OCI-LY7 (cell line): ENCODE data around the gene MARCO. TPM values are rescaled to one million over a fixed set of nuclear protein-coding genes. Genes with fewer than 3 reads are reported as not detected.

Experiments used
- BruUV-seq: library from RNA; stranded (reverse); fragments of 400-500 nt; replicated peaks from 2 replicates; lab custom pipeline; 2021; lab: Mats Ljungman, UMichigan
- CTCF ChIA-PET: fragments of 300-600 bp; sonication (Branson Sonifier 250); formaldehyde crosslinking; loops from one replicate; lab custom pipeline; 2022; ENCODE audit warnings: antibody characterized with exemption; ENCODE audit not compliant: unreplicated experiment; lab: Charles Lee
- POLR2A ChIA-PET: fragments of 300-600 bp; sonication (Branson Sonifier 250); formaldehyde crosslinking; loops from one replicate; lab custom pipeline; 2022; ENCODE audit warnings: antibody characterized with exemption; lab: Charles Lee
- DNase-seq: peaks from one replicate; pipeline ENCODE4 v3.0.0-alpha.2; 2015; ENCODE audit warnings: low spot score
- H2AFZ ChIP-seq: fragments of 200-600 bp; sonication (generic), shearing (Covaris generic); 2 replicates; pipeline ENCODE4 v1.6.1; 2014; ENCODE audit warnings: mild to moderate bottlenecking, antibody characterized with exemption, low read length, moderate library complexity
- H3K27ac ChIP-seq: fragments of 200-600 bp; sonication (generic); 2 replicates; pipeline ENCODE4 v1.5.1; 2014; ENCODE audit warnings: mixed run types, low read depth, mild to moderate bottlenecking, moderate library complexity, low read length, inconsistent platforms; ENCODE audit not compliant: poor library complexity, severe bottlenecking
- H3K36me3 ChIP-seq: fragments of 200-600 bp; sonication (generic); 2 replicates; pipeline ENCODE4 v1.6.1; 2014; ENCODE audit warnings: mild to moderate bottlenecking, antibody characterized with exemption, low read length, moderate library complexity, mixed read lengths; ENCODE audit not compliant: insufficient read depth
- H3K4me1 ChIP-seq: fragments of 200-600 bp; sonication (generic); 2 replicates; pipeline ENCODE4 v1.5.1; 2014; ENCODE audit warnings: mild to moderate bottlenecking, low read length; ENCODE audit not compliant: insufficient read depth, poor library complexity, severe bottlenecking
- H3K4me2 ChIP-seq: fragments of 200-600 bp; sonication (generic); 2 replicates; pipeline ENCODE4 v1.6.1; 2014; ENCODE audit warnings: mild to moderate bottlenecking, low read length
- H3K4me3 ChIP-seq: fragments of 200-600 bp; sonication (generic); 2 replicates; pipeline ENCODE4 v1.5.1; 2014; ENCODE audit warnings: mild to moderate bottlenecking, low read depth, low read length; ENCODE audit not compliant: poor library complexity, severe bottlenecking
- H3K79me2 ChIP-seq: fragments of 200-600 bp; sonication (generic); 2 replicates; pipeline ENCODE4 v1.6.1; 2016; ENCODE audit warnings: low read depth, mild to moderate bottlenecking, low read length, moderate library complexity, mixed read lengths; ENCODE audit not compliant: insufficient read depth
- H3K9me2 ChIP-seq: fragments of 200-600 bp; sonication (generic); 2 replicates; pipeline ENCODE4 v1.6.1; 2016; ENCODE audit warnings: mild to moderate bottlenecking, low read length, mixed read lengths; ENCODE audit not compliant: insufficient read depth
- H3K9me3 ChIP-seq: fragments of 200-600 bp; sonication (generic); 2 replicates; pipeline ENCODE4 v1.6.1; 2014; ENCODE audit warnings: mild to moderate bottlenecking, mixed run types, low read length, mixed read lengths
- H4K20me1 ChIP-seq: fragments of 200-600 bp; sonication (generic); 2 replicates; pipeline ENCODE4 v1.6.1; 2014; ENCODE audit warnings: mild to moderate bottlenecking, antibody characterized with exemption, low read length, moderate library complexity, mixed read lengths; ENCODE audit not compliant: insufficient read depth
- EZH2phosphoT487 ChIP-seq: fragments of 200-600 bp; sonication (generic); IDR thresholded peaks from 2 replicates; pipeline ENCODE4 v1.6.1; 2018; ENCODE audit warnings: low read depth, borderline replicate concordance, mild to moderate bottlenecking, mixed run types, antibody characterized with exemption, low read length, moderate library complexity, mixed read lengths
- intact Hi-C: fragments of 100-400 bp; cut with micrococcal nuclease; formaldehyde crosslinking; loops from one replicate; pipeline ENCODE4 v1.10.0; 2022; ENCODE audit not compliant: unreplicated experiment
- total RNA-seq, 2 experiments: library from RNA; depleted of rRNA in 1 of 2; stranded (reverse); fragments of >200 nt in 1 of 2; shearing (Covaris generic) in 1 of 2; gene quantifications; 2 replicates each; pipeline ENCODE4 v1.2.3, GENCODE V29; 2014 to 2022

MARCO gene
- total RNA-seq, 2 experiments from 2014 or later = not detected

DNA sequence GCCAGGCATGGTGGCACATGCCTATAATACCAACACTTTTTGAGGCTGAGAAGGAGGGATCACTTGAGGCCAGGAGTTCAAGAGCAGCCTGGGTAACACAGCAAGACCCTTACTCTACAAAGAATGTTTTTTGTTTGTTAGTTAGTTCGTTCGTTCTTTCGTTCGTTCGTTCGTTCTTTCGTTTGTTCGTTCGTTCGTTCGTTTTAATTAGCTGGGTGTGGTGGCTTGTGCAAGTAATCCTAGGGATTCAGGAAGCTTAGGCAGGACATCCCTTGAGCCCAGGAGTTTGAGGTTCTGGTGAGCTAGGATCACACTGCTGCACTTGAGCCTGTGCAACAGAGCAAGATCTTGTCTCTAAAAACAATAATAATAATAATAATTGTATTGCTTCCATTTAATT lies 98.7 kb downstream of the MARCO start:
- no peak for DNase-seq
- H3K9me2 ChIP-seq = no peaks in the 10 kb centered on the region
- H3K4me3 ChIP-seq = no peak overlapping the region
- CTCF ChIA-PET = no interaction called here
- no peak overlapping the region for H2AFZ ChIP-seq
- H3K27ac ChIP-seq = no peak overlapping the region
- H3K9me3 ChIP-seq = no peaks in the 10 kb centered on the region
- no TSS peak for BruUV-seq
- POLR2A ChIA-PET = no interaction called here
- H3K4me2 ChIP-seq = no peak overlapping the region
- H3K4me1 ChIP-seq = no peaks in the 10 kb centered on the region
- no peaks in the 10 kb centered on the region for H3K36me3 ChIP-seq
- no peaks in the 10 kb centered on the region for H3K79me2 ChIP-seq
- intact Hi-C loops = loop anchor here (10.0 kb wide), 1 partner anchor 156 kb away; no protein-coding TSS in a partner anchor
- no peaks in the 10 kb centered on the region for H4K20me1 ChIP-seq
- TF ChIP-seq EZH2phosphoT487 = no peak

Other genes starting within 250 kb of the MARCO start
- gene EN1, start 94.5 kb upstream of the MARCO start, total RNA-seq (2014; rRNA removed; shearing (Covaris generic)) = not detected in 2 replicates
- not detected in 2 replicates for gene EN1, start 94.5 kb upstream of the MARCO start, total RNA-seq (2022)
- gene C1QL2, start 216.6 kb downstream of the MARCO start, total RNA-seq (2014; rRNA removed; shearing (Covaris generic)) = not detected in 2 replicates
- gene C1QL2, start 216.6 kb downstream of the MARCO start, total RNA-seq (2022) = not detected in 2 replicates